NCI-H2107 treated with DMSO at 0.1 percent for 48 hours (cell line): ENCODE data around the gene CDH13.

Experiments used
- DNase-seq: peaks from one replicate; lab custom pipeline; 2025; ENCODE audit not compliant: unreplicated experiment; lab: John Stamatoyannopoulos, UW

The CDH13 gene

DNA sequence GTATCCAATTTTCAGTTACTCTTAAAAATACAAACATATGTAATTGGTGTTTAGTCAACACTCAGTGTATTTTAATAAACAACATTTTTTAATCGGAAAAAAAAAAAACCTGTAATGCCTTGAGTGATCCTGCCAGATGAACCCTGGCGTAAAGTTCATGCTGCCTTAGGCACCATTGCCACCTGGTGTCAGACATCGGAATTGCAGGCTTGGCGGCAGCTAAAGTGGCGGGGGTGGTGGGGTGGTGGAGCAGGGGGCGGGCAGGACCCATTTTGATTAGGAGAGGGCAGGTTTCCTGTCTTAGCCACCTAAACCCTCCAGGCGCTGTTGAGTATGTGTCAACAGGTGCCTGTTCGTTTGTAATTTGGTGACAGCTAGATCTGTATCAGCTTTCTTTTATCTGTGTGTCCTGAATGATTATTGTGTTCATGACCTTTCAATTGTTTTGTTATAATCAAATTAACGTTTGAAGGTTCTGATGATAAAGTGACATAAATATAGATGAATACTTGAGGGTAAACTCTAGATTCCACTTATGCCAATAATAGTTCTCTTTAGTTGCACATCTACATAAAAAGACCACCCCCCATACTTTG, 588.7 kb downstream of the CDH13 start:
- no peak for DNase-seq

DNA sequence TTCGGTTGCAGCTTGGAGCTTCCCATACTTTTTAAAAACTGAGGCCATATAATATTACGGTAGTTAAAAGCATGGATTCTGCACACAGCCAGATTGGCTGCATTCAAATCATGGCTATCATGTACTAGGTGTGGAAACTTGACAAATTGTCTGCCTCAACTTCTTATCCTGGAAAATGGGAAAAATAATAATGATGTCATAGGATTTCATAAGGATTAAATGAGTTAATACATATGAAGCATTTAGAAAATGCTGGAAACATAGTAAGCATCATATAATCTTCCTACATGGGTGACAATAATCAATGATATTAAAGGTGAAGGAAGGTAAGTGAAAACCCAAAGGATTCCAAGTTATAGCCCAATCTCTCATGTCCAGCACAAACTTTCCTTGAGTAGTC, 592.5 kb downstream of the CDH13 start:
- DNase-seq = no peak

DNA sequence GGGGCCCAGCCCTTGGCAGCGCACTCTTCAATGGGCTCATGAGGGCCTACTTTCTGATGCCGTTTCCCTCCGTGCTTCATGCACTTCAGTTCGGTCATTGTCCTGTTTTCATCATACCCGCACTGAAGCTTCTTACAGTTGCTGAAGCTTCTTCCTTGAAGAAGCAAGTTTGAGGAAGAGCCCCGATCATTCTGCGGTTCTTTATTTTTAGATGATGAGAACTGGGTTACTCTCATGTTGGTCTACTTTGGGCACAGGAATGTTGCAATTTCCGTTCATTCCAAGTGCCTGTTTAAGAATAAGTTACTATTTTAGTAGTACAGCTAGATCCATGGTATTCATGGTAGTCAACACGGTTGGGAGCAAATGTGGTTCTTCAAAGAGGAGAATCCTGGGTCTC, 593.3 kb downstream of the CDH13 start:
- no peak for DNase-seq

DNA sequence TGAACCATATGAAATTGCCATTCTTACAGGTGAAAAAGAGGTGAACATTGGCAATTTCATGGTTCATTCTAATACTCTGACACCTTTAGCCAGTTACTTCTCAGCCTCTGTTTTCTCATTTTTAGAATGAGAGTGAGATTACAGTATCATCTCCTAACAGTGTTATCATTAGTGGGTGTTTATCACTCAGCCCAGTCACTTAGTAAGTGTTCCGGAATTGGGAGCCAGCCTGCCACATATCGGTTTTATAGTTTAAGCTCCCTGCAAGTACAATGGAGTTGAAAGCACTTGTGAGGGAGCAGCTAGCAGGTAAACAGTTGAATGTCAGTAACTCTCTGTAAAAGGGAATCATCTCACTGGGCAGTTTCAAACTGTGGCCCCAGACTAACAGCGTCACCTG, 597.9 kb downstream of the CDH13 start:
- DNase-seq = no peak

DNA sequence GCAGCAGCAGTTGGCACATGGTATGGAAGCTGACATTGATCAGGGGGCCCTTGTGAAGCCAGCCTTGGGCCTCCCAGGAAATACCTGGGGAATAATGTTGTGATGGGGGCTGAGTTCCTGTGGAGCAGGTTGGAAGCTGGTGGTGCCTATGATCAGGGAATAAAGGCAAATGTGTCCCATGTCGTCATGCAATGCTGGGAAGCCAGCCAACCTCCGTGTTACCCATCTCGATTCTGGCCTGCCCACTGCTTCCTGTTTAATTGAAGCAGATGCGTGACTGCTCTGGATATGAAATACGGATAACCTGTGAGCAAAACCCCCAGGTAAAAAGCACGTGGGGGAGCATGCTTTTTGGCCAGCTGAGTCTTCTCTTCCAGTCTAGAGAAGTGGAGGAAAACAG, 600.6 kb downstream of the CDH13 start:
- DNase-seq = no peak

DNA sequence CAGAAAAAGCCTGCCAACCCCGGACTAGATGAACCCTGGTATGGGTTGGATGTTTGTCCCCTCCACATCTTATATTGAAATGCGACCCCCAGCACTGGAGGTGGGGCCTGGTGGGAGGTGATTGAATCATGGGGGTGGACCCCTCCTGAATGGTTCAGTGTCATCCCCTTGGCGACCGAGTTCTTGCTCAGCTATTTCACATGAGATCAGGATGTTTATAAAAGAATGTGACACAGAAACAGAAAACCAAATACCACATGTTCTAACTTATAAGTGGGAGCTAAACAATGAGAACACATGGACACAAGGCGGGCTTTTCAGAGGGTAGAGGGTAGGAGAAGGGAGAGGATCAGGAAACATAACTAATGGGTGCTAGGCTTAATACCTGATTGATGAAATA, 605.0 kb downstream of the CDH13 start:
- DNase-seq = no peak

DNA sequence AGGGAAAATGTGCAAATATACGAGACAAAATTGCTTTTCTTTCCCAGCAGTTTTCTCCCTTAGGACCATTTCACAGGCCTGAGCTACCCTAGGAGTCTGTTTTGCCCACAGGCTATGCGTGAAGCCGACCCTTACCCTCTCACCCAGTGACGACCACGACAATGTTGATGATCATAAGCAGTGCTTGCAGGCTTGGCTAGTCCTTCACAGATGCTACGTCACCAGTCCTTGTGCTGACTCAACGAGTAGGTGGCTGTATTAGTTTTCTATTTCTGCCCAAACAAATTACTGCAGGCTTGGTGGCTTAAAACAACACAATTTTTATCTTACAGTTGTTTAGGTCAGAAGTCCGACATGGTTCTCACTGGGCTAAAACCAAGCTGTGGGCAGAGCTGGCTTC, 606.4 kb downstream of the CDH13 start:
- no peak for DNase-seq

DNA sequence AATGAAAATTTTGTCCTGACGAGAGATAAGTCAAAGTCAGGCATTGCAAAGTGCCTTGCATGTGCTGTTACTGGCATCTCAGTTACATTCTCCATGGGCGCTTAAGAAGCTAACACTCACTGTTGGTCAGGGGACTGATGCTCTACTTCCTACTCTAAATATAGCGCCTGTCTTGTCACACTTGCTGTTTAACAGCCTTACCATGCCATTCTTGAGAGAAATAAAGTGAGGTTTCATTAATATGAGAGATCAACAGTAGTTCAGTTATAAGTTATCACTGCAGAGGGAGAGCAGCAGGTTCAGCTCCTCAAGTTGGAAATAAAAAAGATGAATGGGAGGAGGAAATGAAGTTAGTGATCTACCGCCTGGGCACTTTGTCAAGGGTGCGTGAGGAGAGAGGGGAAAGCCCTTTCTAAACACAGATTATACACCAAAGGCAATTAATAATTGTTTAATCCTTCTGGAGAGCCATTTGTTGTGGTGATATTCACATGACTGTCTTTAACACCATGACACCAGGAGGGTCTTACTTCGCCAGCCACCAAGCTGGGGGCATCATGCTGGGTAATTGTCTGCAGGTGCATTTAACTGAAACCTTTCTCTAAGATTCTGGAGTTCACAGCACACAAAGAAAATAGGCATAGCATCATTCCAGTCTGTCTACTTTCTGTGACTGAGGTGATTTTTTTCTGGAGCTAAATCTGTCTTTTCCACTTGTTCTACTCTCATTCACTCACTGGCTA, 612.4 kb downstream of the CDH13 start:
- DNase-seq = no peak

DNA sequence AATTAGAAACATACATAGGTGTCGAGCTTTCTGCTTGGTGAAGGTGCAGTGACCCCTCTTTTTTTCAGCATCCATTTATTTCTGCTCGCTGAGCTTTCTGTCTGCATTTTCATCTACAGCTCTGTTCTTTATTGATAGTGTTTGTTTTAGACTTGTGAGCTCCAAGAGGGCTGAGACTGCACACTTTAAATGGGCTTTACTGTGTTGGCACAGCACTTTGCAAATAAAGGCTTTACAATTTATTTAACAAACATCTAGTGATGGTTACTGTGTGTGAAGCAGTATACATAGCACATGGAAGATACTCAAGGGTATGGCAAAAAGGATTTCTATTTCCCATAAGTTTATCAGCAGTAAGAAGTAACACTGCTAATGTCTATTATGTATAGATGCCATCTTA, 617.3 kb downstream of the CDH13 start:
- no peak for DNase-seq

DNA sequence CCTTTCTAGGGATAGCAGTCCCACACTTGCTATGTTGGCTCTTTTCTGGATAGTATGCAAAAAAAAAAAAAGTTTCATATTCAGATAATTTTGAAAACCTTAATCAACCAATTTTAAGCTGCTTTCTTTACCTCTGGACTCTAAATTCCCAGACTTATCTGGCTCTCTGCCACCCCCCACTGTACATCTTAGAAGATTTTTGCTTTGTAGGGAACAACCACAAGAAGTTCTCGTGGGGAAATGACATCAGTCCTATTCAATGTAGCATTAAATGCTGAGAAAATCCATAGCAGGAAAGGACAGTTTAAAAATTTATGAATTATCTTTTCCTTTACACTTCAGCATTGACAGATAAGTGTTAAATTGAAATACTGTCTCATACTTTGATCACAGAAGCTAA, 618.3 kb downstream of the CDH13 start:
- DNase-seq = no peak

DNA sequence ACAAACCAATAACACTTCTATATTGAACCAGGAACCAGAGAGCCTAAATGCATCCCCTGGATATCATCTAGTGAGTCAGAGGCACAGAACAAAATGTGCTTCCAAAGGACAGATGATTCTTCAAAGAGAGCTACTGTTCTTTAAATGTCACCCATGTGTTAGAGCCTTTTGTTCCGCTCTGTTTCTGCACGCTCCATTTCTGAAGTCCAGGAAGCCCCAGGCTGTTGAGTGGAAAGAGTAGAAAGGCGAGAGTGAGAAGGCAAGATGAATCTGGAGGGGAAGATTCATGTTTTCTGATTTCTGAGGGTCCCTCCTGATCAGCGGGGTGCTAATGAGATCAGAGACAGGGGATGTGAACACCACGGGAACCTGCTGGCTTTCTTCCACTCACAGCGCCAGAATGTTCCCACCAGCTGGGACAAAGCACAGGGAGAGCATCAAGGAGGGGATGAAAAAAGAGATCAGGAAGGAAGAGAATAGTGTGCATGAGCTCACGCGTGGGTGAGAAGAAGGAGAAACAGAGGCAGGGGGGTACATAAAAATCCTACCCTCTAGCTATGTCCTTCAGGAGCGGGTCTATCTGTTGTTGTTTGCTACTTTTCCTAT, 621.1 kb downstream of the CDH13 start:
- DNase-seq = no peak

DNA sequence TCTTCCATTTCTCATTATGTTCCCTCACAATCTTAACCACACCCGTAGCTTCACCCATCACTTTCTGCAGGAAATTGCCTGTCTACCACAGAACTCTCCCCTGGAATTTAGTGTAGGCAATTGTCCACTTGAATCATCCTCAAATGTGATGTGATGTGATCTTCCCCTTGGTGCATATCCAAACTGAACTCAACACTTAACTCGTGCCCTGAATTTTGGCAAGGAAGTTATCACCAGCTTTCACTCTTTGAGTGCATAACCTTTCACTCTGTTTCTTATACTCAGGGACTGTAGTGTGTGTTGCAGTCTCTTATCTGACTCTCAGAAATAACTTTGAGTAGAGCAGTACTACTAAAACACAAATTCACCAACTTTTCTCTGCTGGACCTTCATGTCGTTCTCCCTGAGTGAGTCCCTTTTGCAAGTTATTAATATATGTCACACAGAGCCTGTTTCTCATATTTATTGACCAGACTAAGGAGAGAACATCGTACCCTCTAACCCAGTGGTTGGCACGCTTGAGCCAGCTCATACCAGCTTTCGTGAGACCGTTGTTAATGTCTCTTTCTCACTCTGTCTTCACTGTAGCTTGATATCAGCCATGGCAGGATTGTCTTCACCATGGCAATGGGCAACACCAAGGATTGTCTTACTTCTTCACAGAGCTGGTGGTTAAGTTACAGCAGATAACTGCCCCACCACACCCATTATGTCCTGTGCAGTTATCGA, 622.1 kb downstream of the CDH13 start:
- DNase-seq = no peak

DNA sequence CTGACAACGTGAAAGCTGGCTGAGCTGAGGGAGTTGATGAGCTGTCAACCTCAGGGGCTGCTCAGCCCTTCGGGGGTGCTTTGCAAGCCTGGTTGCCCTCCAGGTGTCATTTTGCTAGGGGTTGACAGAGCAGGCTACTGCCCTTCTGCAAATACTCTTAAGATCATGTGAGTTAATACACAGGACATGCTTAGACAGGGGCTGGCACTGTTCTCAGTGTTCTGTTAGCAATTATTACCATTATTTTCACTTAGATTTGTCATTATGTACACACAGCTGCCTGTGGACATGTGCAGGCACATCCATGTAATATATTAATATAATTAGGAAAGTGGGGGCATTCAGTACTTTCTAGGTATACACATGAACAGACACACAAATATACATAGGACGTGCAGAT, 626.8 kb downstream of the CDH13 start:
- DNase-seq = no peak

DNA sequence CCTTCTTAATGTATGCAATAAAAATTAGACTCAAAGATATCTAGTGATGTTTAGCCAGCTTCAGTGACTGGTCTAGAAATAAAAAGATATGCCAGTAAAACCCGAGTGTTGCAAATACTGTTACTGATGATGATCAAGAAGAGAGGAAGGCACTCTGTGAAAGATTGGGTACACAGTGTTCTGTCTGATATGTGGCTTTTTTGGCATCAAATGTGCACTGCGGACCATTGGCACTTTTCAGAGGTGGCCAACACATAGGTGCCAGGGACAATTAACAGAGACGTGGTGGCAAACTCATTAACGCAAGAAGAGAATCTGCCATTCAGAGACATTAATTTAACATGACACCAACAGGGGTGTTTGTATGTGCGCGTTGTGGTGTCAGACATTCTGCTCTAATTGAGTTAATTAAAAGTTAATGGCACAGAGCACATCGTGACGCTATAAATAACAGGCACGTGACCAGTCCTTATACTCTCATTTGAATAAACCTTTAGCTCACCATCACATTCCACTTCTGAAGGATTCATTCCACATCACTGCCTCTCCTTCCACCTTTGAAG, 631.7 kb downstream of the CDH13 start:
- DNase-seq = no peak

DNA sequence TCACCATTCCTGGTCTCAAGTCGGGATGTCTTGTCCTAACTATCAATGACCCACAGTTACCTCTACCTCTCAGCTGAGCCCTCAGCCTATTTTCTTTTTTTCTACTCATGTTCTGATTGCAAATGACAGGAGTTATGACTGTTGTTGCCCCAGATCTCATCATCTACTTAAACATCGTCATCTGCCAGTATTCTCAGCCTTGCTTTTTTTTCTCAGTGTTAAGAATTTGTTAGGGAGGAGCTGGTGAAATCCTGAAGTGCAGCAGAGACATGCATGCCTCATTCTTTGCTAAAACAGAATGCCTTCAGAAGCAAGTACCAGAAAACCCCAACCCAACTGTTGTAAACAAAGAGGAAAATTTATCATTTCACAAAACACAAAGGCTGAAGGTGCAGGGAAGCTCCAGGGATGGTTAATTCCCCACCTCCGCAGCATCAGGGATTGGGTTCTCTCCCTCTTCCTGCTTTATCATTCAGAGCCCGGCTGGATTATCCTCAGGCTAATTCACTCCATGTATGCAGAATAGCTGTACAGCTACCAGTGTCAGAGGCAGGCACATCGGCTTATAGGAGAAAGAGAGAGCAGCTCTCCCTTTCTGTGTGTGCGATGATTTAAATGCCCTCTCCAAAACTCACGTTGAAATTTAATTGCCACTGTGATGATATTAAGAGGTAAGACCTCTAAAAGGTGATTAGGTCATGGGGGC, 640.2 kb downstream of the CDH13 start:
- no peak for DNase-seq

DNA sequence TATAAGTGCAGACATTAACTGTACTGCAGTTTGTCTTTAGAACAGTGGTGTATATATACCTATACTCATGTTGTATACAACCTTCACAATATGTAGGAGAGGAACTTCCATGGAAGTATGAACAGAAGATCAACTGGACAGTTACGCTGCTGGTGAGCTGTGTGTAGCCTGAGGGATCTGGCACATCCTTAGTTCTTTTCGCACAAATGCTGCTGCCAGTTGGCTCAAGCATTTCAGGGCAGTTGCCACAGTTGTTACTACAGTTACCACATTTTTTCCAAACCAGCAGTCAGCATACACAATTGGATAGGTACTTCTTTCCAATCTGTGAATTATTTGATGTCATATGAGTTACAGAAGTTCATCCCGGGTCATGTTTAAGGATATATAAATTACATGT, 641.4 kb downstream of the CDH13 start:
- no peak for DNase-seq

DNA sequence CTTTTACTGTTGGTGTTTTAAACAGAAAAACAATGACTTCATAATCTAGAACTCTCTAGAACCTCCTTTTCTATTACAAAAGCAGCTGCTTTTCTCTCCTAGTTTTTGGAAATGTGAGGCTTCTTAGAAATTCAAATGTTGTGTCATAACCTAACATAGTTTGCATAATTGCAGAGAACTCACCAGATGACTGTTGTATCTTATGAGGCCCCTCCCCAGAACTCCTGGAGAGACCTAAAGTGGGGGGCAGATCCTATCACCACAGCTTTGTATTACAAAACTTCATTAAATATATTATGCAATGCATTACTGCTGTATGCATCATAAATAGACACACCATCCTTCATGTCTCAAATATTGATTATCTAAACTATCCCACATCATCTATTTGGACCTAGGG, 642.3 kb downstream of the CDH13 start:
- no peak for DNase-seq

DNA sequence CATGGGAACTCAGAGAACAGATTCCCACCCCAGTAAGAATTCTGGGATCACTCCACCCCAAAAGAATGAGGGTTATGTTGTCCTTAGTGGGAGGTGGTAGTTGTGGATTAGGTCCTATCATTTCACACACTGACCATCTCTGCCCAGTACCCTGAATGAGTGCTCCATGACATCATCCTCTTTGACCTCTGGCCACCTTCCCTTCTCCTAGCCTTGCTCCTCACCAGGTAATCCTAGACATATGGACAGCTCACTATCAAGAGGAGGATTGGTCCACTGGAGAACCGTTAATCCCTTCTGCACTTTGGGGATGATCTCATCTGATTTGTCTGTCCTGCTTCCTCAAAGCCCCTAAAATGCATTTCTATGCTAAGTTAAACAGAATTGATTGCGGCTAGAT, 642.8 kb downstream of the CDH13 start:
- no peak for DNase-seq

DNA sequence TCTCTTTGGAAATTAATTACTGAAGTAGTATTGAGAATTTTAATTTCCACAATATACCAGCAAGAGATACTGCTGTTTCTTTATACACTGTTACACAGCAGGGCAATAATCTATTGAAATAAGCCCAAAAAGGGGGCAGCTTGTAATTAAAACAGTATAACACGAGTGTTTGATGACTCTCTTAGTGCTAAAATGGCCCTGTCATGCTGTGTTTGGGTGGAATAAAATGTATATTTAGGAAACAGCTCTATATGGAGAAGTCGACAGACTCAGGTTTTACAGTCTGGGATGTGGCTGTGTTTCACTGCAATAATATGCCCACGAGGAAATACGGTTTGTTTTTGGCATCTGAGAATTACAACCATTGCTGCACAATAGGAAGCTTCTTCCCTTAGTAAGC, 643.3 kb downstream of the CDH13 start:
- no peak for DNase-seq

DNA sequence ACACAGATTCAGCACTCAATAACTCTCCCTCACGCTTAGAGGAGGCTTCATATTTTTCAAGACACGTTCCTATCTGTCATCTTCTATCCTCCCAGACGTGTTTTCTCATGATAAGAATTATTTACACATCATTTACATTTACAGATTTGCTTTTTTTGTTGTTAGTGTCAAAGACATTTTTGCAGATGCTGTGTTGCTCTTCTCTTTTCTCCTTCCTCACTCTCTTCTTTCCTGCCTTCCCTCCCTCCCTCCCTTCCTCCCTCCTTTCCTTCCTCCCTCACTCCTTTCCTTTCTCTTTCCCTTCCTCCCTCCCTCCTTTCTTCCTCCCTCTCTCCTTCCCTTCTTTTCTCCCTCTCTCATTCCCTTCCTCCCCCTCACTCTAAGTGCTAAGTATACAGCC, 643.9 kb downstream of the CDH13 start:
- no peak for DNase-seq

DNA sequence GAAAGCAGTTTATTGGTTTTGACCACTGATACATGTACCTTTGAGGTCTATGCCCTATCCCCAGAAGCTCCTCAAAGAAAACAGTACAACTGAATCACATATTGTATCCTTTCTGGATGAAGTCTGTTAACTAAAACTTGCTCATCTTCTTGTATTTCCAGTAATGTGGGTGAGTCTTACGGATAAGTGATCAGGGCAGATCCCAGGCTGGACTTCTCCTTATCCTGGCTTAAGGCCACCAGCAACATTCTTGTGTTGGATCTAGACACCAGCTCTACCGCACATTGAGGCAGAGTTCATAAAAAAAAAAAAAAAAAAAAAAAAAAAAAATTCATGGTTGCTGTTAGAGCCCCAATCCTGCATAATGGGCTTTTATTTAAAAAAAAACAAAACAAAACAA, 644.4 kb downstream of the CDH13 start:
- no peak for DNase-seq
